A673 (cell line): ENCODE results near the gene OS9.

Experiments
- CTCF ChIP-seq: fragments of 300-800, 200-600 bp; sonication (generic); conservative IDR thresholded peaks from 2 replicates; pipeline ENCODE4 v1.5.1; 2017; ENCODE audit warnings: low read depth, mild to moderate bottlenecking, antibody characterized with exemption, low read length, moderate library complexity, mixed read lengths
- EZH2 ChIP-seq: fragments of 200-600 bp; sonication (generic); IDR thresholded peaks from 2 replicates; pipeline ENCODE4 v1.6.1; 2017; ENCODE audit warnings: borderline replicate concordance, low read depth, mild to moderate bottlenecking, mixed read lengths, antibody characterized with exemption, low read length; ENCODE audit not compliant: poor library complexity, severe bottlenecking

GRCh38 chr12:57752668-57753000 is 58.7 kb downstream of the OS9 start:
- TF ChIP-seq CTCF: no peak
- no peak for TF ChIP-seq EZH2
